ENCODE measurements around the gene MBP.

The MBP gene

GRCh38 chr18:77151033-77151771 lies 18.6 kb upstream of the MBP start:
- DNase-seq (ENCODE audit: low read depth in 2 of 2, low spot score in 1 of 2): no peak

GRCh38 chr18:77150588-77150987 lies 18.0 kb upstream of the MBP start:
- DNase-seq (ENCODE audit: low read depth in 2 of 2, low spot score in 1 of 2): no peak

GRCh38 chr18:77148289-77148688 lies 15.7 kb upstream of the MBP start:
- no peak for DNase-seq (ENCODE audit: low read depth in 2 of 2, low spot score in 1 of 2)

DNA sequence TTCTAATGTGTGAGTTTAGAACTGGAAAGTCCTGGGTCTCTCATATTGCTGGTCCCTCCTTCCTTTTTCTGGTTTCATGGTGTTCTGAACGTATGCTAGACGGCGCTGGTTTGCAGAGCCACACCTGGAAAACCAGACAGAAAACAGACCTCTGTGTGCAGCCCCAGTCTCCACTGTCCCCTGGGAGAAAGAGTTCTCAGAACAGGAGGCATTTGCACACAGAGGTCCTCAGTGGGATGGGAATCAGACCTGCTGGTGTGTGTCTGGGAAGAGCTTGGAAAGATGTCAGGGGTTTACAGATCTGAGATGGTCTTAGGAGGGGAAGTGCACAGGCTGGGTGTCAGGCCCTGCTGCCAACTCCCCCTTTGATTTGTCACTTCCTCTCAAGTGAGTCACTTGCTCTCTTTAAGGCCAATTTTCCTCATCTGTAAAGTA lies 14.9 kb upstream of the MBP start:
- no peak for DNase-seq (ENCODE audit: low read depth in 2 of 2, low spot score in 1 of 2)

GRCh38 chr18:77146249-77147080 lies 13.9 kb upstream of the MBP start:
- DNase-seq (ENCODE audit: low read depth in 2 of 2, low spot score in 1 of 2): no peak

GRCh38 chr18:77145364-77145901 lies 12.8 kb upstream of the MBP start:
- no peak for DNase-seq (ENCODE audit: low read depth in 2 of 2, low spot score in 1 of 2)

- DNase-seq (ENCODE audit: low read depth in 2 of 2, low spot score in 1 of 2): no peak
Measured at GRCh38 chr18:77144451-77145118, 12.0 kb upstream of the MBP start.

DNA sequence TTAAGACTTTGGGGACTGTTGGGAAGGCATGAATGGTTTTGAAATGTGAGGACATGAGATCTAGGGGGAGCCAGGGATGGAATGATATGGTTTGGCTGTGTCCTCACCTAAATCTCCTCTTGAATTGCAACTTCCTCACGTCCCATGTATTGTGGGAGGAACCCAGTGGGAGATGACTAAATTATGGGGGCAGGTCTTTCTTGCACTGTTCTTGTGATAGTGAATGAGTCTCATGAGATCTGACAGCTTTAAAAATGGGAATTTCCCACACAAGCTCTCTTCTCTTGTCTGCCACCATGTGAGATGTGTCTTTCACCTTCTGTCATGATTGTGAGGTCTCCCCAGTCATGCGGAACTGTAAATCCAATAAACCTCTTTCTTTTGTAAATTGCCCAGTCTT lies 11.5 kb upstream of the MBP start:
- no peak for DNase-seq (ENCODE audit: low read depth in 2 of 2, low spot score in 1 of 2)

DNA sequence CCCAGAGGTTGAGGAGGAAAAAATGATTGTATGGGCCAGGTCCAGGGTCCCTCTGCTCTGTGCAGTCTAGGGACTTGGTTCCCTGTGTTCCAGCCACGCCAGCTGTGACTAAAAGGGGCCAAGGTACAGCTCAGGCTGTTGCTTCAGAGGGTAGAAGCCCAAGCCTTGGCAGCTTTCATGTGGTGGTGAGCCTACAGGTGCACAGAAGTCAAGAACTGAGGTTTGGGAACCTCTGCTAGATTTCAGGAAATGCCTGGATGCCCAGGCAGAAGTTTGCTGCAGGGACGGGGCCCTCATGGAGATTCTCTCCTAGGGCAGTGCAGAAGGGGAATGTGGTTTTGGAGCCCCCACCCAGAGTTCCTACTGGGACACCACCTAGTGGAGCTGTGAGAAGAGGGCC lies 10.6 kb upstream of the MBP start:
- no peak for DNase-seq (ENCODE audit: low read depth in 2 of 2, low spot score in 1 of 2)

- DNase-seq (ENCODE audit: low read depth in 2 of 2, low spot score in 1 of 2): no peak
Measured at GRCh38 chr18:77141401-77142118, 9.0 kb upstream of the MBP start.

GRCh38 chr18:77140439-77141109 lies 8.0 kb upstream of the MBP start:
- DNase-seq (ENCODE audit: low read depth in 2 of 2, low spot score in 1 of 2): no peak

DNA sequence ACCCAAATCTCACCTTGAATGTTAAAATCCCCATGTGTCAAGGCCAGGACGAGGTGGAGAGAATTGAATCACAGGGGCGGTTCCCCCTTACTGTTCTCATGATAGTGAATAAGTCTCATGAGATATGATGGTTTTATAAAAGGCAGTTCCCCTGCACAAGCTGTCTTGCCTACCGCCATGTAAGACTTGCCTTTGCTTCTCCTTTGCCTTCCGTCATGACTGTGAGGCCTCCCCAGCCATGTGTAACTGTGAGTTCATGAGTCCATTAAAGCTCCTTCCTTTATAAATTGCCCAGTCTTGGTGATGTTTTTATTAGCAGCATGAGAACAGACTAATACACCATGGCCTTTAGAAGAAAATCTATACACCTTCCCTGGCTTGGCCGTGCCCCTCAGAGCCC lies 7.4 kb upstream of the MBP start:
- DNase-seq (ENCODE audit: low read depth in 2 of 2, low spot score in 1 of 2): no peak

- no peak for DNase-seq (ENCODE audit: low read depth in 2 of 2, low spot score in 1 of 2)
Measured at GRCh38 chr18:77139619-77140018, 7.0 kb upstream of the MBP start.

GRCh38 chr18:77138270-77138669 lies 5.7 kb upstream of the MBP start:
- no peak for DNase-seq (ENCODE audit: low read depth in 2 of 2, low spot score in 1 of 2)

GRCh38 chr18:77137851-77138250 lies 5.3 kb upstream of the MBP start:
- no peak for DNase-seq (ENCODE audit: low read depth in 2 of 2, low spot score in 1 of 2)

GRCh38 chr18:77136871-77137665 lies 4.5 kb upstream of the MBP start:
- no peak for DNase-seq (ENCODE audit: low read depth in 2 of 2, low spot score in 1 of 2)

- DNase-seq (ENCODE audit: low read depth in 2 of 2, low spot score in 1 of 2): no peak
Measured at GRCh38 chr18:77136076-77136718, 3.6 kb upstream of the MBP start.

DNA sequence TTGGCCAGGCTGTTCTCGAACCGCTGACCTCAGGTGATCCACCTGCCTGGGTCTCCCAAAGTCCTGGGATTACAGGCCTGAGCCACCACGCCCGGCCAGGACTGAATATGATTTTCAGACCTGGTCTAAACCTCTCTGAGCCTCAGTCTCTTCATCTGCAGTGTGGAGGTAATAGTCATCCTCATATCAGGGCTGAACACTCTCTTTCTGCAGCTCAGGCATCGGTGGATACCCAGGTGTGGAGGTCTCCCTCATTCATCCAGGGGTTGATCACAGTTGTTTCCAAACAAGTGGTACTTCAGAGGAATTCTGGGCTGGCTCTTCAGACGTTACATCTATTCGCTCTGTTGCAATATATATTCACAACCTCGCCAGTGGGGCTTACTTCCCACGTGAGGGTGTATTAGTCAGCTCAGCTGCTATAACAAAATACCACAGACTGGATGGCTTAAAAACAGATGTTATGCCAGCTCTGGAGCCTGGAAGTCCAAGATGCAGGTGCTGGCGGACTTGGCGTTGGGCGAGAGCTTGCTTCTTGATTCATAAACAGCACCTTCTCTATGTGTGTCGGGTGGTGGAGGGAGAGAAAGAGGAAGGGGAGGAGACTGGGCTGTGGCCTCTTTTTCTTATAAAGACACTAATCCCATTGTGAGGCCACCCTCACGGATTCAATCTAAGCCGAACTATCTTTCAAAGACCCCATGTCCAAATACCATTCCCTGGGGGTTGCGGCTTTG lies 2.9 kb upstream of the MBP start:
- no peak for DNase-seq (ENCODE audit: low read depth in 2 of 2, low spot score in 1 of 2)

DNA sequence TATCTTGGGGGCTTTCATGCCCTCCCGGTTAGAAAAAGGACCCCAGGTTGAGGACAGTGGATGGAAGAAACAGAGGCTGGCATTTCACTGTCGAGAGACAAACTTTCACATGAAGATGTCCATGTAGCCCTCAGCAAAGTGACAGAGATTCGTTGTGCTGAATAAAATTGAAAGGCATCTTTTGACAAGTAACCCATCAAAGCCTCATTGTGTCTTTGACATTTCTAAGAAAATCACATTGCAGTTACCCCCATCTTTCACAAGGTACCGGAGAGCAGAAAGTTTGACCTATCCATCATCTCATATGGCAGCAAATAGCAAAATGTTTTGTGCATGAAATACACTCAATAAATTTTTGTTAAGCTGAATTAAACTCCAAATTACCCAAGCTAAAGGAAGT lies 2.0 kb upstream of the MBP start:
- no peak for DNase-seq (ENCODE audit: low read depth in 2 of 2, low spot score in 1 of 2)

Data from stimulated activated CD8-positive, alpha-beta memory T cell treated with anti-CD3 and anti-CD28 coated beads, Interleukin-4, amount 100 ng/mL, for 4 hours (primary cell).